Mesothelial cell of epicardium (in vitro differentiated cells): ENCODE results near the gene PLPPR1. TPM values are rescaled to one million over a fixed set of nuclear protein-coding genes. Genes with fewer than 3 reads are reported as not detected.

Experiments used
- DNase-seq, 2 experiments: peaks; one replicate each; pipeline ENCODE4 v3.0.0; 2021; ENCODE audit warnings: low spot score in 2 of 2; ENCODE audit not compliant: unreplicated experiment in 2 of 2
- H3K27ac Mint-ChIP-seq: 2 replicates; pipeline ENCODE4 v1.8.0; 2021; ENCODE audit warnings: mixed read lengths
- H3K27me3 Mint-ChIP-seq: 2 replicates; pipeline ENCODE4 v1.8.0; 2021; ENCODE audit warnings: low read depth, mixed read lengths
- H3K36me3 Mint-ChIP-seq: 2 replicates; pipeline ENCODE4 v1.8.0; 2021; ENCODE audit warnings: mixed read lengths
- H3K4me1 Mint-ChIP-seq: 2 replicates; pipeline ENCODE4 v1.8.0; 2021; ENCODE audit warnings: mixed read lengths
- H3K4me3 Mint-ChIP-seq: 2 replicates; pipeline ENCODE4 v1.8.0; 2021; ENCODE audit warnings: mild to moderate bottlenecking, moderate library complexity, mixed read lengths
- H3K9me3 Mint-ChIP-seq: 2 replicates; pipeline ENCODE4 v1.8.0; 2021; ENCODE audit warnings: mixed read lengths
- CTCF ChIP-seq: fragments of 200-600 bp; sonication (generic); IDR thresholded peaks from one replicate; pipeline ENCODE4 v1.5.0; 2021; ENCODE audit warnings: antibody characterized with exemption; ENCODE audit not compliant: unreplicated experiment
- total RNA-seq: library from RNA; stranded (reverse); gene quantifications from 3 replicates; pipeline ENCODE4 v1.2.1, GENCODE V29; 2021

PLPPR1 gene
- total RNA-seq, 1 donor from 2014 or later, result 1.3 TPM

GRCh38 chr9:101311758-101312420 lies 283.4 kb downstream of the PLPPR1 start:
- no peak for DNase-seq
- H3K4me3 Mint-ChIP-seq, result no peak overlapping the region
- no peaks in the 10 kb centered on the region for H3K36me3 Mint-ChIP-seq
- H3K27me3 Mint-ChIP-seq, result peaks cover 3% of the 10 kb centered on the region
- peaks cover 21% of the 10 kb centered on the region for H3K4me1 Mint-ChIP-seq
- no peaks in the 10 kb centered on the region for H3K9me3 Mint-ChIP-seq
- H3K27ac Mint-ChIP-seq, result no peak overlapping the region
- TF ChIP-seq CTCF, result peak; percentile 90

- TF ChIP-seq CTCF, result no peak
- no peak overlapping the region for H3K4me3 Mint-ChIP-seq
- H3K27ac Mint-ChIP-seq, result no peak overlapping the region
- no peaks in the 10 kb centered on the region for H3K9me3 Mint-ChIP-seq
- H3K4me1 Mint-ChIP-seq, result peaks cover 13% of the 10 kb centered on the region
- DNase-seq, result no peak
- no peaks in the 10 kb centered on the region for H3K36me3 Mint-ChIP-seq
- peaks cover 3% of the 10 kb centered on the region for H3K27me3 Mint-ChIP-seq
These were observed 284.1 kb downstream of the PLPPR1 start for GRCh38 chr9:101312661-101313060.

- Mint-ChIP-seq H3K4me3 (no peak overlapping the region), H3K4me1 (no peaks in the 10 kb centered on the region), H3K36me3 (no peaks in the 10 kb centered on the region), H3K27ac (no peak overlapping the region), H3K9me3 (no peaks in the 10 kb centered on the region), H3K27me3 (peaks cover 3% of the 10 kb centered on the region)
- TF ChIP-seq CTCF, result no peak
- no peak for DNase-seq
These were observed 286.6 kb downstream of the PLPPR1 start for GRCh38 chr9:101315112-101315450.

- Mint-ChIP-seq H3K4me3 (no peak overlapping the region), H3K4me1 (no peaks in the 10 kb centered on the region), H3K27me3 (peaks cover 3% of the 10 kb centered on the region), H3K36me3 (no peaks in the 10 kb centered on the region), H3K27ac (no peak overlapping the region), H3K9me3 (no peaks in the 10 kb centered on the region)
- DNase-seq, result no peak
- no peak for TF ChIP-seq CTCF
These were observed 289.2 kb downstream of the PLPPR1 start for GRCh38 chr9:101317735-101318134.

- H3K36me3 Mint-ChIP-seq, result no peaks in the 10 kb centered on the region
- no peak overlapping the region for H3K4me3 Mint-ChIP-seq
- no peak for TF ChIP-seq CTCF
- no peak for DNase-seq
- peaks cover 13% of the 10 kb centered on the region for H3K9me3 Mint-ChIP-seq
- H3K27ac Mint-ChIP-seq, result no peak overlapping the region
- H3K4me1 Mint-ChIP-seq, result peaks cover 4% of the 10 kb centered on the region
- no peaks in the 10 kb centered on the region for H3K27me3 Mint-ChIP-seq
These were observed 294.6 kb downstream of the PLPPR1 start for GRCh38 chr9:101323129-101323528.
